Measurements from ENCODE around the gene ZNF396. TPM values are rescaled to one million over a fixed set of nuclear protein-coding genes. Genes with fewer than 3 reads are reported as not detected.

Gene ZNF396
- total and polyA plus RNA-seq, 9 of the 15 experiments (the other 6 are each of a cell fraction or from before 2014, with no cell fraction given), result 0.73 to 2.3 (median 1.9) TPM

- ChIA-PET CTCF (ENCODE audit: low intra/inter-chr PET ratio) (interaction anchor here (0.6 kb wide), 1 partner anchor 975 kb away, joined by 3 read pairs; no protein-coding TSS in a partner anchor), POLR2A (interaction anchor here (1.0 kb wide), 2 partner anchors 10 to 37 kb away, joined by 3 to 6 read pairs; no protein-coding TSS in a partner anchor)
- H3K9ac ChIP-seq (ENCODE audit: insufficient read depth in 1 of 2, low read depth in 2 of 2, low read length in 2 of 2), result no peak overlapping the region
- H3K79me2 ChIP-seq (ENCODE audit: control insufficient read depth, insufficient read depth, low read length), result no peaks in the 10 kb centered on the region
- intact Hi-C loops (cut with micrococcal nuclease) (loop anchor here (1.0 kb wide), 1 partner anchor 124 kb away; no protein-coding TSS in a partner anchor), in situ Hi-C loops (cut with MboI) (no loop called here)
- BruUV-seq (replicated peaks), result no TSS peak
- no peaks in the 10 kb centered on the region; a peak in 1 of 5 replicates for H3K4me1 ChIP-seq (replicated peaks in 1 of 2; ENCODE audit: control insufficient read depth in 2 of 2, insufficient read depth in 2 of 2, low read length in 2 of 2)
- H3K36me3 ChIP-seq (ENCODE audit: control insufficient read depth, insufficient read depth, low read length), result no peaks in the 10 kb centered on the region
- H3K27me3 ChIP-seq (ENCODE audit: control insufficient read depth in 2 of 2, insufficient read depth in 2 of 2, low read length in 2 of 2), result no peaks in the 10 kb centered on the region
- H3K9me1 ChIP-seq (ENCODE audit: control insufficient read depth, insufficient read depth, low read length), result no peaks in the 10 kb centered on the region
- peak in 3 of 4 experiments; percentile 32 to 64 (median 52) for DNase-seq (ENCODE audit: extremely low read depth in 1 of 4, low spot score in 3 of 4)
- no peak overlapping the region for H3K27ac ChIP-seq (ENCODE audit: extremely low read depth, low read depth, low read length)
- ATAC-seq, result peak; percentile 96
- 29% methylated on average over 4 of the region's 4 CpGs for whole genome bisulfite sequencing (ENCODE audit: insufficient coverage, low coverage, missing lambda C conversion rate)
- H3K4me2 ChIP-seq (ENCODE audit: insufficient read depth, low read length), result no peak overlapping the region
- peak; percentile 55 for FAIRE-seq
- H4K20me1 ChIP-seq (replicated peaks; ENCODE audit: control insufficient read depth, insufficient read depth, low read length), result no peaks in the 10 kb centered on the region
- H2AFZ ChIP-seq (ENCODE audit: low read depth, low read length), result peak overlapping the region; percentile 25; the same call in 1 of the 2 replicates
- H3K4me3 ChIP-seq, result no peak overlapping the region
- H3K9me3 ChIP-seq (replicated peaks; ENCODE audit: control insufficient read depth, insufficient read depth, low read depth, low read length), result no peaks in the 10 kb centered on the region; the same call in 1 of the 2 replicates
- TF ChIP-seq CTCF (IDR thresholded peaks at IDR 0.05 in 2 of 3, conservative IDR thresholded peaks at IDR 0.05 in 1 of 3; ENCODE audit: insufficient read depth in 2 of 3, low read depth in 1 of 3, low read length in 3 of 3) (peak; percentile 54 to 66 (median 57)), FOXP1 (CRISPR knock-in tag; IDR thresholded peaks at IDR 0.05) (no peak), HIVEP1 (CRISPR knock-in tag; IDR thresholded peaks at IDR 0.05) (no peak), ARHGAP35 (IDR thresholded peaks at IDR 0.05; ENCODE audit: partially characterized antibody) (no peak), JUND (IDR thresholded peaks at IDR 0.05; ENCODE audit: borderline replicate concordance, low read depth, low read length) (no peak), JUND (tag; IDR thresholded peaks at IDR 0.05; ENCODE audit: borderline replicate concordance, low read depth, low read length) (peak; percentile 18; the same call in 1 of the 3 replicates), RFX1 (IDR thresholded peaks at IDR 0.05) (no peak), CBX3 (IDR thresholded peaks at IDR 0.05; ENCODE audit: borderline replicate concordance in 1 of 2, low read length in 2 of 2) (no peak), STAT5A (IDR thresholded peaks at IDR 0.05; ENCODE audit: borderline replicate concordance, low read length) (no peak), SUPT5H (IDR thresholded peaks at IDR 0.05) (no peak), DMBX1 (CRISPR knock-in tag; IDR thresholded peaks at IDR 0.05; ENCODE audit: borderline replicate concordance) (no peak), MCM3 (IDR thresholded peaks at IDR 0.05) (no peak), KDM1A (IDR thresholded peaks at IDR 0.05) (no peak), ZBTB1 (CRISPR knock-in tag; IDR thresholded peaks at IDR 0.05; ENCODE audit: borderline replicate concordance, low read depth) (no peak), ETV6 (IDR thresholded peaks at IDR 0.05; ENCODE audit: borderline replicate concordance in 1 of 2, low read depth in 2 of 2, low read length in 1 of 2) (no peak), ETV6 (CRISPR knock-in tag; IDR thresholded peaks at IDR 0.05; ENCODE audit: borderline replicate concordance) (no peak), BCOR (IDR thresholded peaks at IDR 0.05) (no peak), RBM22 (IDR thresholded peaks at IDR 0.05; ENCODE audit: low read depth, low read length, poor library complexity, severe bottlenecking) (no peak)
- TF ChIP-seq, protein P1, sequence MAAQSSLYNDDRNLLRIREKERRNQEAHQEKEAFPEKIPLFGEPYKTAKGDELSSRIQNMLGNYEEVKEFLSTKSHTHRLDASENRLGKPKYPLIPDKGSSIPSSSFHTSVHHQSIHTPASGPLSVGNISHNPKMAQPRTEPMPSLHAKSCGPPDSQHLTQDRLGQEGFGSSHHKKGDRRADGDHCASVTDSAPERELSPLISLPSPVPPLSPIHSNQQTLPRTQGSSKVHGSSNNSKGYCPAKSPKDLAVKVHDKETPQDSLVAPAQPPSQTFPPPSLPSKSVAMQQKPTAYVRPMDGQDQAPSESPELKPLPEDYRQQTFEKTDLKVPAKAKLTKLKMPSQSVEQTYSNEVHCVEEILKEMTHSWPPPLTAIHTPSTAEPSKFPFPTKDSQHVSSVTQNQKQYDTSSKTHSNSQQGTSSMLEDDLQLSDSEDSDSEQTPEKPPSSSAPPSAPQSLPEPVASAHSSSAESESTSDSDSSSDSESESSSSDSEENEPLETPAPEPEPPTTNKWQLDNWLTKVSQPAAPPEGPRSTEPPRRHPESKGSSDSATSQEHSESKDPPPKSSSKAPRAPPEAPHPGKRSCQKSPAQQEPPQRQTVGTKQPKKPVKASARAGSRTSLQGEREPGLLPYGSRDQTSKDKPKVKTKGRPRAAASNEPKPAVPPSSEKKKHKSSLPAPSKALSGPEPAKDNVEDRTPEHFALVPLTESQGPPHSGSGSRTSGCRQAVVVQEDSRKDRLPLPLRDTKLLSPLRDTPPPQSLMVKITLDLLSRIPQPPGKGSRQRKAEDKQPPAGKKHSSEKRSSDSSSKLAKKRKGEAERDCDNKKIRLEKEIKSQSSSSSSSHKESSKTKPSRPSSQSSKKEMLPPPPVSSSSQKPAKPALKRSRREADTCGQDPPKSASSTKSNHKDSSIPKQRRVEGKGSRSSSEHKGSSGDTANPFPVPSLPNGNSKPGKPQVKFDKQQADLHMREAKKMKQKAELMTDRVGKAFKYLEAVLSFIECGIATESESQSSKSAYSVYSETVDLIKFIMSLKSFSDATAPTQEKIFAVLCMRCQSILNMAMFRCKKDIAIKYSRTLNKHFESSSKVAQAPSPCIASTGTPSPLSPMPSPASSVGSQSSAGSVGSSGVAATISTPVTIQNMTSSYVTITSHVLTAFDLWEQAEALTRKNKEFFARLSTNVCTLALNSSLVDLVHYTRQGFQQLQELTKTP (IDR thresholded peaks at IDR 0.05; ENCODE audit: low read depth in 1 of 2, partially characterized antibody in 2 of 2), result no peak
Observed at GRCh38 chr18:35355140-35355618, 22.0 kb downstream of the ZNF396 start.

Measured in K562 (cell line).